Measurements from ENCODE around the gene NINJ1. TPM values are rescaled to one million over a fixed set of nuclear protein-coding genes. Genes with fewer than 3 reads are reported as not detected.
"Not testable (repeated sequence)": the region's sequence is repeated elsewhere in the genome, so short reads cannot be mapped to it uniquely, and the experiment has no call there.

NINJ1 gene
- total RNA-seq, 1 donor from 2014 or later = 13.4 TPM

GRCh38 chr9:93105620-93106019, 28.4 kb downstream of the NINJ1 start:
- Histone ChIP-seq H3K27me3 (ENCODE audit: control insufficient read depth, insufficient read depth, low read length) (no peaks in the 10 kb centered on the region), H3K36me3 (ENCODE audit: control insufficient read depth, insufficient read depth, low read length) (peaks cover 10% of the 10 kb centered on the region), H3K4me3 (ENCODE audit: low read depth, low read length) (no peak overlapping the region)
- TF ChIP-seq CTCF (IDR thresholded peaks at IDR 0.05; ENCODE audit: insufficient read depth, low read length, severe bottlenecking) = no peak
- FAIRE-seq = no peak
- DNase-seq (ENCODE audit: low read depth) = no peak

- H3K27me3 ChIP-seq (ENCODE audit: control insufficient read depth, insufficient read depth, low read length); H3K36me3 ChIP-seq (ENCODE audit: control insufficient read depth, insufficient read depth, low read length); DNase-seq (ENCODE audit: low read depth); H3K4me3 ChIP-seq (ENCODE audit: low read depth, low read length); FAIRE-seq: not testable (repeated sequence)
Observed at GRCh38 chr9:93101086-93101485, 33.0 kb downstream of the NINJ1 start.

GRCh38 chr9:93100276-93100636, 33.8 kb downstream of the NINJ1 start:
- DNase-seq (ENCODE audit: low read depth) (no peak), FAIRE-seq (no peak)

GRCh38 chr9:93099551-93100275, 34.3 kb downstream of the NINJ1 start:
- Histone ChIP-seq H3K4me3 (ENCODE audit: low read depth, low read length) (no peak overlapping the region), H3K27me3 (ENCODE audit: control insufficient read depth, insufficient read depth, low read length) (no peaks in the 10 kb centered on the region), H3K36me3 (ENCODE audit: control insufficient read depth, insufficient read depth, low read length) (peaks cover 2% of the 10 kb centered on the region)
- no peak for TF ChIP-seq CTCF (IDR thresholded peaks at IDR 0.05; ENCODE audit: insufficient read depth, low read length, severe bottlenecking)
- FAIRE-seq = no peak
- no peak for DNase-seq (ENCODE audit: low read depth)

More at GRCh38 chr9:93100276-93100636, 33.8 kb downstream of the NINJ1 start:
- Histone ChIP-seq H3K27me3 (ENCODE audit: control insufficient read depth, insufficient read depth, low read length) (no peaks in the 10 kb centered on the region), H3K4me3 (ENCODE audit: low read depth, low read length) (no peak overlapping the region), H3K36me3 (ENCODE audit: control insufficient read depth, insufficient read depth, low read length) (peaks cover 2% of the 10 kb centered on the region)
- no peak for TF ChIP-seq CTCF (IDR thresholded peaks at IDR 0.05; ENCODE audit: insufficient read depth, low read length, severe bottlenecking)

GRCh38 chr9:93098236-93098946, 35.7 kb downstream of the NINJ1 start:
- DNase-seq (ENCODE audit: low read depth) (peak; percentile 91), FAIRE-seq (no peak)
- H3K36me3 ChIP-seq (ENCODE audit: control insufficient read depth, insufficient read depth, low read length) = peaks cover 2% of the 10 kb centered on the region
- H3K27me3 ChIP-seq (ENCODE audit: control insufficient read depth, insufficient read depth, low read length) = no peaks in the 10 kb centered on the region
- no peak overlapping the region for H3K4me3 ChIP-seq (ENCODE audit: low read depth, low read length)
- TF ChIP-seq CTCF (IDR thresholded peaks at IDR 0.05; ENCODE audit: insufficient read depth, low read length, severe bottlenecking) = no peak

GRCh38 chr9:93097511-93098201, 36.4 kb downstream of the NINJ1 start:
- FAIRE-seq (no peak), DNase-seq (ENCODE audit: low read depth) (no peak)
- no peak overlapping the region for H3K4me3 ChIP-seq (ENCODE audit: low read depth, low read length)

More at GRCh38 chr9:93097511-93098201, 36.4 kb downstream of the NINJ1 start:
- Histone ChIP-seq H3K36me3 (ENCODE audit: control insufficient read depth, insufficient read depth, low read length) (peaks cover 2% of the 10 kb centered on the region), H3K27me3 (ENCODE audit: control insufficient read depth, insufficient read depth, low read length) (no peaks in the 10 kb centered on the region)
- TF ChIP-seq CTCF (IDR thresholded peaks at IDR 0.05; ENCODE audit: insufficient read depth, low read length, severe bottlenecking) = no peak
